DND-41 (cell line): ENCODE measurements around the gene RAB11FIP3.

Experiments used
- ATAC-seq: fragments of 200-7000 bp; cut with Tn5 transposase; 3 replicates; pipeline ENCODE4 v1.9.1; 2021; ENCODE audit warnings: low read depth; ENCODE audit not compliant: insufficient read depth
- DNase-seq: peaks from one replicate; pipeline ENCODE4 v3.0.0-alpha.2; 2020
- H2AFZ ChIP-seq: 2 replicates; pipeline ENCODE4 v1.6.0; 2012; ENCODE audit warnings: low read depth, low read length
- H3K27ac ChIP-seq: 2 replicates; pipeline ENCODE4 v1.5.1; 2012; ENCODE audit warnings: low read length, inconsistent platforms
- H3K27me3 ChIP-seq: fragments of 200-600 bp; sonication (generic); 2 replicates; pipeline ENCODE4 v1.6.0; 2012; ENCODE audit warnings: low read length, mild to moderate bottlenecking, inconsistent platforms; ENCODE audit not compliant: insufficient read depth, poor library complexity
- H3K36me3 ChIP-seq: 2 replicates; pipeline ENCODE4 v1.5.1; 2012; ENCODE audit warnings: low read length, inconsistent platforms; ENCODE audit not compliant: insufficient read depth
- H3K4me1 ChIP-seq: 2 replicates; pipeline ENCODE4 v1.5.1; 2012; ENCODE audit warnings: mild to moderate bottlenecking, low read length; ENCODE audit not compliant: insufficient read depth
- H3K4me2 ChIP-seq: 2 replicates; pipeline ENCODE4 v1.6.0; 2012; ENCODE audit warnings: mild to moderate bottlenecking, moderate library complexity, low read length, inconsistent platforms; ENCODE audit not compliant: insufficient read depth
- H3K4me3 ChIP-seq, 2 experiments: fragments of 200-600 bp in 1 of 2; shearing (Covaris generic) in 1 of 2; 2 replicates each; pipeline ENCODE4 v1.5.1; 2012 to 2016; ENCODE audit warnings: inconsistent platforms in 2 of 2, low read length in 2 of 2, mild to moderate bottlenecking in 2 of 2, low read depth in 1 of 2, moderate library complexity in 1 of 2
- H3K79me2 ChIP-seq: 2 replicates; pipeline ENCODE4 v1.6.0; 2012; ENCODE audit warnings: low read length, inconsistent platforms; ENCODE audit not compliant: insufficient read depth
- H3K9ac ChIP-seq: 2 replicates; pipeline ENCODE4 v1.6.0; 2012; ENCODE audit warnings: low read depth, mild to moderate bottlenecking, inconsistent platforms, low read length, moderate library complexity
- H3K9me3 ChIP-seq: 2 replicates; pipeline ENCODE4 v1.5.1; 2012; ENCODE audit warnings: low read length, moderate library complexity, mild to moderate bottlenecking, inconsistent platforms; ENCODE audit not compliant: insufficient read depth, severe bottlenecking
- H4K20me1 ChIP-seq: 2 replicates; pipeline ENCODE4 v1.6.0; 2012; ENCODE audit warnings: low read length; ENCODE audit not compliant: insufficient read depth
- EZH2 ChIP-seq: IDR thresholded peaks from 3 replicates; pipeline ENCODE4 v1.6.1; 2012; ENCODE audit warnings: borderline replicate concordance, low read depth, mild to moderate bottlenecking, moderate library complexity, low read length, inconsistent platforms; ENCODE audit not compliant: severe bottlenecking
- TF ChIP-seq, protein P1 (sequence below): IDR thresholded peaks from 2 replicates; pipeline ENCODE4 v1.5.1; 2012; ENCODE audit warnings: borderline replicate concordance, low read length, moderate library complexity, mild to moderate bottlenecking; ENCODE audit not compliant: poor library complexity, severe bottlenecking; ENCODE audit errors: extremely low read depth

The RAB11FIP3 gene

DNA sequence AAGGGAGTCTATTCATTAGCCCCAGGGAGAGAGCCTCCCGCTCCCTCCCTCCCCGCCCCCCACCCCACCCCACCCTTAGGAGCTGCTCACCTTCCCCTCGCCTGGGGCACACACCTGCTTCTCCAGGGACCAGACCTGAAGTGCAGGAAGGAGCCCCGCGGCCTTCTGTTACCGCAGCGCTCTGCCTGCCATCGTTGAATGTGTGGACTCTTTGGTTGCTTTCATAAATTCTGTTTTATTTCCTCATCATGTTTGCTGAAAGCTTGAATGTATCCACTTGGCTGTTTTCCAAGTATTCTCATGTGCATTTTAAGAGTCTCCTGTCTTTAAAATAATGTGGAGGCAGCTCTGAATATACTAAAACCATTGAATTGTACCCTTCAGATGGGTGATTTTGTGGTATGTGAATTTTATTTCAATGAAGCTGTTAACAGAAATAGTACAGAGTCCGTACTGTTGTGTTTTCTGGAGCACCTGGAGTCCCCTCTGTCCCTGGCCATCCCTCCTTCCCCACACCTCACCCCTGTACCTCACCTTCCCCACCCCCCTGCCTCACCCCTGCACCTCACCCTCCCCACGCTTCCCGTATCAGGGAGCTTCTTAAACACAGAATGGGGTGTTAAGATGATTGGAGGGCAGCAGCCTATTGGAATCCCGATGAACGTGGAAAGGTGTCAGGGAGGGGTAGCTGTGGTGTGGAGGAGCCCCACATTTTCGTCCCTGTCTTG is 25.5 kb downstream of the RAB11FIP3 start:
- Histone ChIP-seq H3K4me2 (no peak overlapping the region), H3K36me3 (peaks cover 7% of the 10 kb centered on the region; the same call in 1 of the 2 replicates), H3K79me2 (peaks cover 67% of the 10 kb centered on the region), H3K9me3 (no peaks in the 10 kb centered on the region), H4K20me1 (peaks cover 43% of the 10 kb centered on the region; the same call in 1 of the 2 replicates), H3K4me3 (no peak overlapping the region), H3K27me3 (no peaks in the 10 kb centered on the region), H3K9ac (no peak overlapping the region), H3K27ac (no peak overlapping the region), H3K4me1 (no peaks in the 10 kb centered on the region), H2AFZ (no peak overlapping the region)
- DNase-seq, result no peak
- ATAC-seq, result no peak
- TF ChIP-seq EZH2, result no peak
- TF ChIP-seq, protein P1, sequence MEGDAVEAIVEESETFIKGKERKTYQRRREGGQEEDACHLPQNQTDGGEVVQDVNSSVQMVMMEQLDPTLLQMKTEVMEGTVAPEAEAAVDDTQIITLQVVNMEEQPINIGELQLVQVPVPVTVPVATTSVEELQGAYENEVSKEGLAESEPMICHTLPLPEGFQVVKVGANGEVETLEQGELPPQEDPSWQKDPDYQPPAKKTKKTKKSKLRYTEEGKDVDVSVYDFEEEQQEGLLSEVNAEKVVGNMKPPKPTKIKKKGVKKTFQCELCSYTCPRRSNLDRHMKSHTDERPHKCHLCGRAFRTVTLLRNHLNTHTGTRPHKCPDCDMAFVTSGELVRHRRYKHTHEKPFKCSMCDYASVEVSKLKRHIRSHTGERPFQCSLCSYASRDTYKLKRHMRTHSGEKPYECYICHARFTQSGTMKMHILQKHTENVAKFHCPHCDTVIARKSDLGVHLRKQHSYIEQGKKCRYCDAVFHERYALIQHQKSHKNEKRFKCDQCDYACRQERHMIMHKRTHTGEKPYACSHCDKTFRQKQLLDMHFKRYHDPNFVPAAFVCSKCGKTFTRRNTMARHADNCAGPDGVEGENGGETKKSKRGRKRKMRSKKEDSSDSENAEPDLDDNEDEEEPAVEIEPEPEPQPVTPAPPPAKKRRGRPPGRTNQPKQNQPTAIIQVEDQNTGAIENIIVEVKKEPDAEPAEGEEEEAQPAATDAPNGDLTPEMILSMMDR, result no peak

DNA sequence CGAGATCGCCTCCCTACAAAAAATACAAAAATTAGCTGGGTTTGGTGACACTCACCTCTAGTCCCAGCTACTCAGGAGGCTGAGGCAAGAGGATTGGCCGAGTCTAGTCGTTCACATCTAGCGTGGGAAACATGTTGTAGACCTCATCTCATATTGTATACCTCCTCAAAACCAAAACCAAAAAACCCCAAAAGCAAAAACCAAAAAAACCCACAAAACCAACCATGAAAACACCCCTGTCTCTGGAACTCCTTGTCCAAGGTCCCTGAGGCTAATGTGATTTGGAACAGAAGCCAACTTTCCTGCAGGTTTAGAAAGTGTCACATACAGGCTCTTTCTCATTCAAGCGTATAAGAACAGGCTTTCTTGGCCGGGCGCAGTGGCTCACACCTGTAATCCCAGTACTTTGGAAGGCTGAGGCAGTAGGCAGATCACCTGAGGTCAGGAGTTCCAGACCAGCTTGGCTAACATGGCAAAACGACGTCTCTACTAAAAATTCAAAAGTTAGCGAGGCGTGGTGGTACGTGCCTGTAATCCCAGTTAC is 29.0 kb downstream of the RAB11FIP3 start:
- H3K9ac ChIP-seq, result no peak overlapping the region
- H3K27me3 ChIP-seq, result no peaks in the 10 kb centered on the region
- no peak overlapping the region for H3K4me3 ChIP-seq
- H3K79me2 ChIP-seq, result peaks cover 66% of the 10 kb centered on the region
- H3K9me3 ChIP-seq, result no peaks in the 10 kb centered on the region
- H2AFZ ChIP-seq, result no peak overlapping the region
- H3K36me3 ChIP-seq, result peaks cover 4% of the 10 kb centered on the region; the same call in 1 of the 2 replicates
- TF ChIP-seq, protein P1, result no peak
- TF ChIP-seq EZH2, result no peak
- no peak overlapping the region for H3K4me2 ChIP-seq
- H4K20me1 ChIP-seq, result peaks cover 42% of the 10 kb centered on the region
- H3K27ac ChIP-seq, result no peak overlapping the region
- no peak for ATAC-seq
- H3K4me1 ChIP-seq, result no peaks in the 10 kb centered on the region
- DNase-seq, result no peak

DNA sequence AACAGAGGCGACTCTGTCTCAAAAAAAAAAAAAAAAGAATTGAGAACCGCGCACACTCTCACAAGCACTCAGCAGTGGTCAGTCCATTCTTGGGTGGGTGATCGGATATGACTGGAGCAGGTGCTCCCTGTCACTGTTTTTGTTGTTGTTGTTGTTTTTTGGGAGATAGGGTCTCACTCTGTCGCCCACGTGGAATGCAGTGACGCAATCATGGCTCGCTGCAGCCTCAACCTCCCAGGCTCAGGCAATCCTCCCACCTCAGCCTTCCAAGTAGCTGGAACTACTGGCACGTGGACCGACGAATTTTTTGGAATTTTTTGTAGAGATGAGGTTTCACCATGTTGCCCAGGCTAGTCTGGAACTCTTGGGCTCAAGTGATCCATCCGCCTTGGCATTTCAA is 30.0 kb downstream of the RAB11FIP3 start:
- Histone ChIP-seq H3K4me2 (no peak overlapping the region), H4K20me1 (peaks cover 40% of the 10 kb centered on the region), H3K36me3 (peaks cover 5% of the 10 kb centered on the region), H3K4me3 (no peak overlapping the region), H3K79me2 (peaks cover 67% of the 10 kb centered on the region), H3K9me3 (no peaks in the 10 kb centered on the region), H3K4me1 (no peaks in the 10 kb centered on the region), H3K27me3 (no peaks in the 10 kb centered on the region), H2AFZ (no peak overlapping the region), H3K27ac (no peak overlapping the region), H3K9ac (no peak overlapping the region)
- TF ChIP-seq EZH2, result no peak
- TF ChIP-seq, protein P1, result no peak
- ATAC-seq (no peak), DNase-seq (no peak)
